Measurements from ENCODE around the gene IMMP2L.

IMMP2L gene

DNA sequence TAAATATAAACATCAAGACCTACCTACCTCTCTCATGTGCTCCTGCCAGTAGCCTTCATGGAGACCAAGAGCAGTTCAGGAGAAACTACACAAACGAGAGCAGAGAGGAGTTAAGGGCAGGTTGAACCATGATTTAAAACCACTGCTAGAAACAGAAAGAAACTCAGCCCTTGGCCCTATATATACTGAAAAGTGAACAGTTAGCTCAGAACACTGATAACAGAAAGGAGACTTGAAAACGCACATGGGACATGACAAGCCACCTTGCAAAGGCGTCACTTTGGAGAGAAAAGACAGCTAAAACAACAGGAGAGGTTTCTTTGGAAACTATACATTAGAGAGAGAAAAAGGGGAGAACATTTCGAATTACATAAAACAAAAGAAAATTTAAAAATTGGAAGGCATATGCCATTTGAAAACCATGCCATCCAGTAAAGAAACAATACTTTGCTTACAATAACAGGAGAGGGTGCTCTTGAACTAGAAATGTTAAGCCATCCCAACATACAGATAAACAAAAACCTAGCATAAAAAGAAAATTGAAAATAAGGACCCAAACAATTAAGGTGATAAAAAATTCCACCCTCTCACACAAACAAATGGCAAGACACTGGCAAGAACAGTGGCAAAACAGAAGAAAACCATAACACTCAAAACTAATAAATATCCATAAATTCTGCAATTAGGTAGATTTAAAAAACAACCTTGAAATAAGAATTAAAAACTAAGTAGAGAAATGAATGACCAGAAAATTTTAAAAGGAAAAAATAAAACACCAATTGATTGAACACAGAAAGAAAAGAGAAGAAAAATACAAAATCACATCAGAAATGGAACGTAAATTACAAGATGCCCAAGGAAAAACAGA is 232.7 kb downstream of the IMMP2L start:
- H3K9me3 ChIP-seq (ENCODE audit: insufficient read depth, low read length), result no peaks in the 10 kb centered on the region
- peaks cover 10% of the 10 kb centered on the region; the same call in 1 of the 2 replicates for H3F3A ChIP-seq (ENCODE audit: insufficient read depth)
- H2AFZ ChIP-seq (ENCODE audit: low read depth, low read length, severe bottlenecking), result no peak overlapping the region
- H3K9me2 ChIP-seq (replicated peaks; ENCODE audit: insufficient read depth, low read length), result no peaks in the 10 kb centered on the region
- no peaks in the 10 kb centered on the region for H4K20me1 ChIP-seq (ENCODE audit: low read depth, low read length)
- no peaks in the 10 kb centered on the region for H3K79me2 ChIP-seq (ENCODE audit: insufficient read depth, low read length)
- H3K4me3 ChIP-seq (ENCODE audit: insufficient read depth, low read length, poor library complexity, severe bottlenecking), result no peak overlapping the region
- H3K36me3 ChIP-seq (ENCODE audit: low read length), result no peaks in the 10 kb centered on the region
- H3K27ac ChIP-seq (ENCODE audit: low read depth, low read length), result no peak overlapping the region
- H3K4me2 ChIP-seq (ENCODE audit: low read depth, low read length, poor library complexity, severe bottlenecking), result no peak overlapping the region
- no peak overlapping the region for H3K9ac ChIP-seq (ENCODE audit: low read length)
- TF ChIP-seq CTCF (IDR thresholded peaks at IDR 0.05; ENCODE audit: insufficient read depth, low read length, poor library complexity, severe bottlenecking), result no peak
- TF ChIP-seq EZH2phosphoT487 (conservative IDR thresholded peaks at IDR 0.05; ENCODE audit: low read length), result no peak
- no peaks in the 10 kb centered on the region for H3K27me3 ChIP-seq (ENCODE audit: low read length)

DNA sequence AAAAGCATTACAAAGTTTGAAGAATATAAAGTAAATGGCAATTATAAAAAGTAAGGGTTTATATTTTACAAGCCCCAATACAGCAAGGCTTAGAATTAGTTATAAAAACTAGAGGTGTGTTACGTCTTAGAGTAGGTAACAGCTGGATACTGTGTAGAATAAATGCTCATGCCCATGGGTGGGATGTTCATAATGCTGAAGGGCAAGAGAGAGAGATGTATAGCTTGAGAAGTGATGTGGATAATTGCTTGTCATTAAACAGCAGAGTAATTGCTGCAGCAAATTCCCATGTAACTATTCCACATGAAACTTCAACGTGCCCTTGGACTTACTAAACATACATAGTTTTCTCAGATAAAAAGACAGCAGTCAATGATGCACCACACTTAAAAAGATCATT is 233.8 kb downstream of the IMMP2L start:
- no peak for TF ChIP-seq CTCF (IDR thresholded peaks at IDR 0.05; ENCODE audit: insufficient read depth, low read length, poor library complexity, severe bottlenecking)
- TF ChIP-seq EZH2phosphoT487 (conservative IDR thresholded peaks at IDR 0.05; ENCODE audit: low read length), result no peak
- H3K9me2 ChIP-seq (replicated peaks; ENCODE audit: insufficient read depth, low read length), result no peaks in the 10 kb centered on the region
- no peak overlapping the region for H2AFZ ChIP-seq (ENCODE audit: low read depth, low read length, severe bottlenecking)
- H3K9me3 ChIP-seq (ENCODE audit: insufficient read depth, low read length), result no peaks in the 10 kb centered on the region
- H3K9ac ChIP-seq (ENCODE audit: low read length), result no peak overlapping the region
- H3K4me2 ChIP-seq (ENCODE audit: low read depth, low read length, poor library complexity, severe bottlenecking), result no peak overlapping the region
- no peaks in the 10 kb centered on the region for H3K79me2 ChIP-seq (ENCODE audit: insufficient read depth, low read length)
- H3K36me3 ChIP-seq (ENCODE audit: low read length), result no peaks in the 10 kb centered on the region
- H3K27me3 ChIP-seq (ENCODE audit: low read length), result no peaks in the 10 kb centered on the region
- H3K27ac ChIP-seq (ENCODE audit: low read depth, low read length), result no peak overlapping the region
- peaks cover 13% of the 10 kb centered on the region; the same call in 1 of the 2 replicates for H3F3A ChIP-seq (ENCODE audit: insufficient read depth)
- no peak overlapping the region for H3K4me3 ChIP-seq (ENCODE audit: insufficient read depth, low read length, poor library complexity, severe bottlenecking)
- H4K20me1 ChIP-seq (ENCODE audit: low read depth, low read length), result no peaks in the 10 kb centered on the region

GRCh38 chr7:111324776-111325175 is 237.5 kb downstream of the IMMP2L start:
- Histone ChIP-seq H3K9ac (ENCODE audit: low read length) (no peak overlapping the region), H3K4me2 (ENCODE audit: low read depth, low read length, poor library complexity, severe bottlenecking) (no peak overlapping the region), H3F3A (ENCODE audit: insufficient read depth) (peaks cover 13% of the 10 kb centered on the region; the same call in 1 of the 2 replicates), H3K9me3 (ENCODE audit: insufficient read depth, low read length) (no peaks in the 10 kb centered on the region), H2AFZ (ENCODE audit: low read depth, low read length, severe bottlenecking) (no peak overlapping the region), H3K9me2 (replicated peaks; ENCODE audit: insufficient read depth, low read length) (no peaks in the 10 kb centered on the region), H3K36me3 (ENCODE audit: low read length) (no peaks in the 10 kb centered on the region), H3K27me3 (ENCODE audit: low read length) (no peaks in the 10 kb centered on the region), H3K4me3 (ENCODE audit: insufficient read depth, low read length, poor library complexity, severe bottlenecking) (no peak overlapping the region), H4K20me1 (ENCODE audit: low read depth, low read length) (no peaks in the 10 kb centered on the region), H3K79me2 (ENCODE audit: insufficient read depth, low read length) (no peaks in the 10 kb centered on the region), H3K27ac (ENCODE audit: low read depth, low read length) (no peak overlapping the region)
- no peak for TF ChIP-seq CTCF (IDR thresholded peaks at IDR 0.05; ENCODE audit: insufficient read depth, low read length, poor library complexity, severe bottlenecking)
- TF ChIP-seq EZH2phosphoT487 (conservative IDR thresholded peaks at IDR 0.05; ENCODE audit: low read length), result no peak

Data from SU-DHL-6 (cell line).